HEK293T (cell line): ENCODE measurements around the gene CTIF.

Experiments
- ARNT ChIP-seq: fragments of 450-650 bp; IDR thresholded peaks from 2 replicates; pipeline ENCODE4 v1.6.1; 2017; ENCODE audit warnings: mild to moderate bottlenecking
- SUZ12 ChIP-seq: fragments of 450-650 bp; IDR thresholded peaks from 2 replicates; pipeline ENCODE4 v1.6.1; 2016; ENCODE audit warnings: mild to moderate bottlenecking

DNA sequence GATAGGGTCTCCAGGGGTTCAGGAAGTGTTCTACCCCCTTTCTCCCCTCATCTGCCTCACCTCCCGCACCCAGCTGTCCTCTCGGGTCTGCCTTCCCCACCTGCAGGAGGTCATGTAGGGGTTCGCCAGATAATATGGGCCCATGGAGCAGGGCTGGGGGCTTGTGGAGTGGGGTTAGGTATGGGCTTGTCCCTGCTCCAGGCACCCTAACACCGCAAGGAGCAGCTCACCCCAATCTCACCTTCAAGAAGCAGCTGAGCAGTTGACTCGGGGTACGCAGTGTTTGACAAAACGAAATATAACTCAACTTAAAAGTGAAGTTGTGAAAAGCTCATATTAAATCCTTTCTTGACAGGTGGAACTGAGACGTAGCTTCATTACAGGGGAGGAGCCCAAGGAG lies 99.6 kb downstream of the CTIF start:
- TF ChIP-seq SUZ12 (no peak), ARNT (no peak)
